H1 (cell line): ENCODE data around the gene GMPR. TPM values are rescaled to one million over a fixed set of nuclear protein-coding genes. Genes with fewer than 3 reads are reported as not detected.

ENCODE experiments used
- CEBPB ChIP-seq: IDR thresholded peaks from 2 replicates; pipeline ENCODE4 v1.6.1; 2012; ENCODE audit warnings: low read depth, low read length
- CHD1 ChIP-seq: IDR thresholded peaks from 2 replicates; pipeline ENCODE4 v1.6.1; 2012; ENCODE audit warnings: low read depth, low read length, improper control_type of control experiment
- CREB1 ChIP-seq: IDR thresholded peaks from 2 replicates; pipeline ENCODE4 v1.6.1; 2012; ENCODE audit warnings: inconsistent platforms
- HDAC6 ChIP-seq: IDR thresholded peaks from one replicate; pipeline ENCODE4 v1.7.1; 2012; ENCODE audit warnings: low read depth, mild to moderate bottlenecking, inconsistent platforms, low read length, moderate library complexity
- polyA plus RNA-seq, 7 experiments: library from polyadenylated mRNA; depleted of rRNA in 3 of 7; stranded (reverse) in 5 of 7; unstranded in 2 of 7; fragments of >200 nt in 5 of 7; fragments of 200-250 nt in 2 of 7; gene quantifications; 1 replicate in 5 of 7; 2 replicates in 1 of 7; 4 replicates in 1 of 7; pipeline versions ENCODE4 v1.2.1 to v1.2.3, GENCODE V29; 2011 to 2013; ENCODE audit warnings: missing spikeins in 2 of 7, mixed read lengths in 2 of 7
- total RNA-seq: library from RNA; stranded (reverse); fragmentation: NEBNext Ultra II Directional; extraction: Animal tissue kit (Norgen Biotek cat#: 25700); gene quantifications from 2 replicates; pipeline ENCODE4 v1.2.1, GENCODE V29; 2021

GMPR gene
- total and polyA plus RNA-seq, 2 of the 8 experiments (the other 6 are each of a cell fraction or from before 2014, with no cell fraction given), result 0.99 to 1.2 TPM

DNA sequence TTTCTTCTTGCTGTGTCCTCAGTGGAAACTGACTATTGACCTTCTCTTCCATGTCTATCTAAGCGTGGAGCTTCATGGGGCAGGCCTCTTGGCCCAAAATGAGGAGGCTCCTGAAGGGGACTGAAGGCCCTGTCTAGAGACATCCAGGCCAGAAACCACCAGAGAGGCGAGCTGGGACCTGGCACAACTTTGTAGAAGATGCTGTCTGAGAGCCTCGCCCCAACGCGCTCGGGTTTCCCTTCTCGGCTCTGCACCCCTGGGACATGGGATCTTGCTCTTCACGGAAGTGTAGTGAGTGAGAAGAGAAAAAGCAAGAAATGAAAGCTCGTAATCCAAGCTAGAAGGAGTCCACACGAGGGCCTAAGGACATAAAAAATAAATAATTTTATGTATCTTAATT, 96.8 kb downstream of the GMPR start (continued):
- no peak for TF ChIP-seq CHD1
- no peak for TF ChIP-seq CREB1
- no peak for TF ChIP-seq CEBPB
- no peak for TF ChIP-seq HDAC6
